Kidney glomerular epithelial cell (primary cell): Measurements from ENCODE around the gene IRAK3.
"Not testable (repeated sequence)": the region's sequence is repeated elsewhere in the genome, so short reads cannot be mapped to it uniquely, and the experiment has no call there.

Experiments used
- DNase-seq: peaks from one replicate; lab custom pipeline; 2025; lab: John Stamatoyannopoulos, UW

Gene IRAK3

DNA sequence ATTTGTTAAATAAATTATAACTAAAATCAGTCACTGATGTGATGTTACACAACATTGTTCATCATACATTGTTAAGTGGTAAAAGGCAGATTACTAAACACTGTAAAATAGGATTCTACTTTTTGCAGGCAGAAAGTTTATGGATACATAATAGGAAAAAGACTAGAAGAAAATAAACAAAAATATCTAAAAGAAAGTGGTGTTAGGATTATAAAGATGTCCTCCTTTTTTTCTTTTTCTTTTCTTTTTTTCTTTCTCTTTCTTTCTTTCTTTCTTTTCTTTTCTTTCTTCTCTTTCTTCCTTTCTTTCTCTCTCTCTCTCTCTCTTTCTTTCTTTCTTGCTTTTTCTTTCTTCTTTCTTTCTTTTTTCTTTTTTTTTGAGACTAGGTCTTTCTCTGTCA is 73.7 kb downstream of the IRAK3 start:
- DNase-seq = no peak

DNA sequence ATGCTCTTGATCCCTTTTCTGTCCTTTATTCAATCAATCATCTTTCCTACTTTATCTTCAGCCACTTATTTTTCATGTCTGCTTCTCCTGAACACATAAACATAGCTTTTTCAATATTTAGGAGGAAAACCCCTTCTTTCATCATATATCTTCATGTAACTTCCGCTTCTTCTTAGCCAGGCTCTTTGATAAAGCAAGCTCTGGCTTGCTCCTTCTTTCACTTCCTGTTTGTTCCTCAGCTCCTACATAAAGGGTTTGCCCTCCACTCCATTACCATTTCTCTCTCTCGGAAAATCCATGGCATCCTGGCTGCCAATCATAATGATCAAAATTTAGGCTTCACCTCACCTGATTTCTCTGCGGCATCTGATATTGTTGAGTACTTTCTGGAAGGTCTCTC is 79.5 kb downstream of the IRAK3 start:
- DNase-seq = no peak

DNA sequence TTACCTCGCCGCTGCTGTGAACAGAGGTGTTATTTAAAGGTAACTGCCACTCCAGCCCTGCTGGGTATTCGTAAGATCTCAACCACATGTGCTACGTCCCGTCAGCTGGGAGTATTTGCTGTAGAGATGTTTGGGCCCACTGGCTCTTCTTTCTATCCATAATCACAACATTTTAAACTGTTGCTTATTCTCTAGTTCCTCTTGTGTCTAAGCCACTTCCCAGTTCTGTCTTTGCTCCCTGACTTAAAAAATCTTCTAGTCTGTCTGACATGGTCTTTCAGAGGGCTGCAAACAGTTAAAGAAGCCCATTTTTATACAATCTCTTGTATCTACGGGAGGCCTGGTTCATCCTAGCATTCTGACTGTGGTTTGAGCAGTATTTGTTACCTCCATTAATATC is 80.1 kb downstream of the IRAK3 start:
- DNase-seq = no peak

DNA sequence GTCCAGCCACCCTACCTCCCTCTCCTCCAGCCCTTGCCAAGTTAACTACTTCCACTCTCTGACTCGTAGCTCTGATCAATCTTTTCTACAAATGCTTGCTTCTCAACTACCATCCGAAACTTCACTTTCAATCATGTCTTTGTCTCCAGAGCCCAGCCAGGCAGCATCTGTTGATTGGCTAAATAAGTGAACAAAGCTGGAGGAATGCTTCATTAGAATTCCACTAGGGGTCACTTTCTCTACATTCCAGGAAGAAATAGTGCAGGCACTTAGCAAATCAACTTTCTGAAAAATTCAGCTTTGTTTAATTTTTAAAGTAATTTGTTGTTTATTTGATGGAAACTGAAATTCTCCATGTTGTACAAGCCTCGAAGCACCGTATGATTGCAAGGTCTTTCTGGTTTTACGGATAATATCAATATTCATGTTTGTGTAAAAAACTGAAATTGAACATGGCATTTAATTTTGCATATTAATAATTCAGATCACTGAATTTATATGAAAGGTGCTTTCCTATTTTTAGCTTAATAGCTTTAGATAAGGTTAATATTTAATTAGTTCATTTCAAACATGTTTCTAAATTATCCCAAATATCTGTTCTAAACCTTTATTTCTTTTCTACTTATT is 80.9 kb downstream of the IRAK3 start:
- DNase-seq = peak; percentile 50

DNA sequence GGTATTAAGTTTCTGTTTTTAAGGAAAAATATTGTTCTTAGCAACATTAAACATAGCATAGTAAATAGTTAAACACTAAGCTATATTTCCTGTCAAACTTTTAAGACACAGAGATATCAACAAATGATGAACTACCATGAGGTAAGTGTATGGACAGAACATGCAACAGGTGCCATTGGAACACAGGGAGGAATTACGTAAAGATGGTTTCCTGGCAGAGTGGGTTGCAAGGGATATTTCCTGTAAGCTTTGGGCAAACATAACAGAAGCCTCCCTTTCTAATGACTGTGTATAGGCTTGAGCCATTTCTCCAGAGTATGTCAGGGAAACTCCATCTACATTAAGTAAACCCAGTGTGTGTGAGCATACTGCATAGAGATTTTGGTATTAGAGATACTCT is 81.6 kb downstream of the IRAK3 start:
- no peak for DNase-seq

DNA sequence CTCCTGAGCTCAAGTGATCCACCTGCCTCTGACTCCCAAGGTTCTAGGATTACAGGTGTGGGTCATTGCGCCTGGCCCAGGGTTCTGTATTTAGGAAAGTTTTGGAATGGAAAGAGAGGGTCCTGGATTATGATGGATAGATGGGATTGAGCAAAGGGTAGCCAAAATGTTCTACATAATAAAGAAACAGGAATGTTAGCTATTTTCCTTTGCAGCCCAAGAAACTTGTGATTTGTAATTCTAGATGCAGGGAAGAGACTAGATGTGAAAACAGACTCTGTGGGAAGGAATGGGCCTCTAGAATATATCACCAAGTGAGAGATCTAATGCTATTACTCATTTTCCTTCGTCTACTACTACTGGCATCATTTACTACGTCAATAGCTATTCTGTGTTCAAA is 83.6 kb downstream of the IRAK3 start:
- DNase-seq = no peak

DNA sequence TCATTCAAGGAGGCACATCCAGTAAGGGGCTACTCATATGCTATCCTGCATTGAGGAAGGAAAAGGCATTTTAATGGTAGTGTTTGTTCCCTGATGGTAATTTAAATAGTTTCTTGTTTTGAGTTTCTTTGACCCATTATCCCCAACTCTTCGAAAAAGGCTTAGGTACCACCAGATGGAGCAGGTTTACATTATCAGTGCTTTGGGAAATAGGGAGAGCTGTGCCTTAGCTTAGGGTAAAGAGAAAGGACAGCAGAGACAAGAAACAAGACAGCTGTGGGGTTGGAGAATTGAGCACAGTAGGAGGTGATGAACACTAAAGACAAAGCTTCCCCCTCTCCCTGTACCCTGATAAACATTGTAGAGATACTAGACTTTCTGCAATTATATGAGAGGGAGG is 84.1 kb downstream of the IRAK3 start:
- DNase-seq = no peak

DNA sequence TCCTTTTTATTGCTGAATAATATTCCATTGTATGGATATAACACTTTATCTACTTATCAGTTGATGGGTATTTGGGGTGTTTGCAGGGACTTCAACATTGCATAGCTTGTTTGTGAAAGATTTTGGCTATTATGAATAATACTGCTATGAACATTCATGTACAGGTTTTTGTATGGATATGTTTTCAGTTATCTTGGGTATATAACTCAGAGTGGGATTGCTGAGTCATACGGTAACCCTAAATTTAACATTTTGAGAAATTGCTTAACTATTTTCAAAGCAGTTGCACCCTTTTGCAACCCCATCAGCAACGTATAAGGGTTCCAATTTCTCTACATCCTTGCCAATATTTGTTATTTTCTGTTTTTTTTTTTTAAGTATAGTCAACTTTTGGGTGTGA is 86.0 kb downstream of the IRAK3 start:
- no peak for DNase-seq

DNA sequence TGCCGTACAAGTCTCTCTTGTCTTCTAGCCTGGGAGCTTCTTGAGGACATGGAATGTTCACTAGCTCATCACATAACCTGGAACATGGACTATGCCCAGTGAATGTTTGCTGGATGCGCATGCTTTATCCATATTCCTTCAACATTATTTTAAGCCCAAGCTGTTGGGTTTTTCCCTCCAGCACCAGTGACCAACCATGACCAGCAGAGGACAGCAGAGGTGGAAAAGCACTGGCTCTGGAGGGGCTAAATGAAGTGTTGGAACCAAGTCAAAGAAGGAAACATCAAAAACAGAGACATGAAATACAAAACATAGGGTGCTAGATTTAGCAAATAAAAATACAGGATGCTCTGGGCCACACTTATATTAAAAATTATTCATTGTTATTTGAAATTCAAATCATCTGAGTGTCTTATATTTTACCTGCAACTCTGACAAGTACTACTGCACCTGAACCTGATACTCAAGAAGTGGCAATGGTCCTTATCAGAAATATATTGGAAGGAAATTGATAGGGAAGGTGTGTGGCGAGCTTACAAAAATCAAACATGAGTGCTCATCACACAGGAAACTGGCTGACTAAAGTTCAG is 90.2 kb downstream of the IRAK3 start:
- no peak for DNase-seq

DNA sequence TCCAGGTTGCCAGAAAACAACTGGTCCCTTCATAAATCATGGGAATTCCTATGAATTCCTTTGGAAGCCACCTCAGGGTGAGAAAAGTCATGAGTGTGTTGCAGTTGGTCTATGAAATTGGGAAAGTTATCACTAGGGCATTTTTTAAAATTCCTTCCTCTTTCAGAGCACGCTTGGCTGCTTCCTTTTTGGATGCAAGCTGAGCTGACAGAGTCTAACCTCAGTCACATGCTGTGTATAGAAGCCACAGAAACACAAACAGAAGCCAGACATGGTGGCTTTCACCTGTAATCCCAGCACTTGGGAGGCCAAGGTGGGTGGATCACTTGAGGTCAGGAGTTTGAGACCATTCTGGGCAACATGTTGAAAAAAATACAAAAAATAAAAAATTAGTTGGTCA is 91.5 kb downstream of the IRAK3 start:
- DNase-seq = no peak

DNA sequence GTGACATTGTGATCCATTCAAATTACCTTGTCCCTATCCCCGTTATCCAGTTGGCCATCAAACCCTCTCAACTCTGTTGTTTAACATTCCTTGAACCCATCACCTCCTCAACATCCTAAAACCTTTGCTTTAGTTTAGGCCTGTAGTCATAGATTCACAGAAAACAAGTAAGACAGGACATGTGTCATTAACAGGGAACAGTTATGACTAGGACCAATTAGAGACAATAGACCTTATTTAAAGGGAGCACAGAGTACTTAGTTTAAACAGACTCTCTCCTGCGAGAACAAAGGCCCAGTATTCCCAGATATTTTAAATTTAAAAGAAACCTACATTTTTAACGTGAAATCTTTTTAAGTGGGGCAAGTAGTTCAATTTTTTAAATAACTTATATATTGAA is 93.2 kb downstream of the IRAK3 start:
- DNase-seq = no peak

DNA sequence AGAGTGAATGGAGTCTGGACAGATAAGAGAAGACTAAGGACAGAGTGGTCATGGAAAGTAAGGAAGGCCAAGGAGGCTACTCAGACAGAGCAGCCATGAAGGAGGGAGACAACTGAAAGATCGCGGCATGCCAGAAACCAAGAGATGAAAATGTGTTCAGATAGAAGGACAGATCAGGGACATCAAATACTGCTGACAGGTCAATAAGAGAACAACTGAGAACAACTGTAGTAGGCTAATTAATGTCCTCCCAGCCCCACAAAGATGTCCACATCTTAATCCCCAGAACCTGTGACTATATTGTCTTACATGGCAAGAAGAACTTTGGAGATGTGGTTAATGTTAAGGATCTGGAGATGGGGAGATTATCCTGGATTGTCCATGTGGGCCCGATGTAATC is 98.3 kb downstream of the IRAK3 start:
- no peak for DNase-seq

DNA sequence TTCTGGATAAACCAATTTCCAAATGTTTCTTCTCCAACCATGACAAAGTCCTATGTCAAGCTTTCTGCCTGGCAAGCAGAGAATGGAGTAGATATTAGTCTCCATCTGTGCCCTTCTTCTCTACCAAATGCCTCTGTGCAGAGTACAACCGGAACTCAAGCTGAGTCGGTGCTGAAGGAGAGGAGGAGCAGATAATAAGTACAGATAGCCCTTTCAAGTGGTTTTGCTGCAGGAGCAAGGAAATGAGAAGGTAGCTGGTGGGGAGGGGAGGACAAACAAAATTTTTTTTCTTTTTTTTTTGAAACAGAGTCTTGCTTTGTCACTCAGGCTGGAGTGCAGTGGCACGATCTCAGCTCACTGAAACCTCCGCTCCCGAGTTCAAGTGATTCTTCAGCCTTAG is 99.1 kb downstream of the IRAK3 start:
- DNase-seq = no peak

DNA sequence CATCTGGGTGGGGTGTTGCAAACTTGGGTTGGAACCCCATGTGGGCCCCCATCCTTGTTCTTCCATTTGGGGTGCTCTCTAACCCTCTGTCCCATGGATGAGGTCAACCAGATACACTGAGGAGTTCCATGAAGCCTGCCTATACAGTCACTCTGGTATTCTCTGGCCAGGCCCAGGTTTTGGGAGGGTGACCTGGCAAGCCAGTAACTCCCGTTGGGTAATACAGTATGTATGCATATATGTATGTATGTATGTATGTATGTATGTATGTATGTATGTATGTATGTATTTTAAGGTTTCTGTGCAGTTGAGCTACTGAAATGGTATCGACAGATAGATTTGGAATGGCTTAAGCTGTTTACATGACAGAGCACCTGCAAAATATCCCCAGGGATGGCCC is 100.5 kb downstream of the IRAK3 start:
- DNase-seq = no peak

DNA sequence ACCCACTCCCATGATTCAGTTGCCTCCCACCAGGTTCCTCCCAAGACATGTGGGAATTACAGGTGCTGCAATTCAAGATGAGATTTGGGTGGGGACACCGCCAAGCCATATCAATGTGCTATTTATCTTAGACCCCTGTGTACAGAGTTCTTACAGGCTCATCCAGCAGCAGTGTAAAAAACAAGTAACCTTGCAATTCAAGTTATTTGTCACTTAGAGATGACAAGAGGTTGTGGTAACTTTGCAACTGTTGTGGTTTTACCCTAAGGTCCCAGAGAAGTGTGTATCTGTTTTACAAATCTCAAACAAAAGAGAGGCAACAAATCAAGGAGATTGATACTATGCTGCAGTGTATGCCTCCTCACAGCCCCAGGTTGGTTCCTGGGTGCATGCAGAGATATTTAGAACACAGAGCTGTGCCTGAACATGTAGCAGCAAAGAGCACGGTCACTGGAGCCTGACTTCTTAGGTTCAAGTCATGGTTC is 101.7 kb downstream of the IRAK3 start:
- DNase-seq = no peak

DNA sequence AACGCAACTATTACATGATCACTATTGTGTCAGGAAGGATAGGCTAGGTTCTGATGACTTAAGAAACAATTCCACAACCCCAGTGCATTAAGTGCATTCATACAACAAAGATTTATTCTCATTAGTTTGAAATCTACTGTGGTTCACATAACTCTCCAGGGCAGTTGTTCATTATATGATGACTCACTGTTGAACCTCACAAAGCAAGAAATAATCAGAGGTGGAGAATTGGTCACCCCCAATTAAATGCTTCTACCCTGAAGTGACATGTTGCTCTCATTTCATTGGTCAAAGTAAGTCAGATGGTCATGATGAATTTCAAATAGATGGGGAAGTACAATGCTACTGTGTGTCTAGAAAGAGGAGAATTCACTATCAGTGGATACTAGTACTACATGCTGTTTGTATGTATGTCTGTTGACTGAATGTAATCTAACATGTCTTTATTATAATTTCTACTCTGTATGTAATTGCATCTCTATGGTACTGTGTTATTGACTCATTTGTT is 107.2 kb downstream of the IRAK3 start:
- peak; percentile 23 for DNase-seq

DNA sequence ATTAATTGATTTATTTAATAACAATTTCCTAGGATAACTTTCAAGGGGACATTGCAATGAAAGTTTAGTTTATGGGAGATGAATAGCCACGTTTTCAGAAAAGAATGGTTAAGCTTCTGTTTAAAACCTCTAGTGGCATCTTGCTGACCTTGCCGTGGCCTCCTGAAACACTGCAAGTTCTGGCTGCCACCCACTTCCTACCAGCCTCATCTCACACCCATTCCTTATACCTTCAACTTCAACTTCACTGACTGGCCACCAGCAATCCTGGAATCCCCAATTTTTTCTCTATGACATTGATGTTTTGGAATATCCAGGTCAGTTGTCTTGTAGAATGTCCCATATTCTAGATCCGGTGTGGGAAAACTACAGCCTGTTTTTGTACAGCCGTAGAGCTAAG is 108.1 kb downstream of the IRAK3 start:
- DNase-seq = no peak

DNA sequence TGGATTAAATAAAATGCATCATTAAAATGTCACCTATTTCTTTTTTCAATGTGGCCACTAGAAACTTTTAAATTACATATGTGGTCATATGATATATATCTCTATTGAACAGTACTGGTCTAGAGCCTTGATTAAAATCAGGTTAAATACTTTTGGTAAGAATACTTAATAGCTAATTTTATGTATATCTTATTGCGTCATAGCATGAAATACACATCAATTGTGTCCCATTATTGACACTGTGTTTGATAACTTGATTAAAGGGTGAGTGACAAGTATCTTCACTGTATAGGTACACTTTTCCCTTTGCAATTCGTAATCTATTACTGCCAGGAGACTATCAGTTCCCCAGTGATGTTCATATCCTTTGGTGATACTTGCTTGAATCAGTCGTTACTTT is 108.9 kb downstream of the IRAK3 start:
- no peak for DNase-seq

DNA sequence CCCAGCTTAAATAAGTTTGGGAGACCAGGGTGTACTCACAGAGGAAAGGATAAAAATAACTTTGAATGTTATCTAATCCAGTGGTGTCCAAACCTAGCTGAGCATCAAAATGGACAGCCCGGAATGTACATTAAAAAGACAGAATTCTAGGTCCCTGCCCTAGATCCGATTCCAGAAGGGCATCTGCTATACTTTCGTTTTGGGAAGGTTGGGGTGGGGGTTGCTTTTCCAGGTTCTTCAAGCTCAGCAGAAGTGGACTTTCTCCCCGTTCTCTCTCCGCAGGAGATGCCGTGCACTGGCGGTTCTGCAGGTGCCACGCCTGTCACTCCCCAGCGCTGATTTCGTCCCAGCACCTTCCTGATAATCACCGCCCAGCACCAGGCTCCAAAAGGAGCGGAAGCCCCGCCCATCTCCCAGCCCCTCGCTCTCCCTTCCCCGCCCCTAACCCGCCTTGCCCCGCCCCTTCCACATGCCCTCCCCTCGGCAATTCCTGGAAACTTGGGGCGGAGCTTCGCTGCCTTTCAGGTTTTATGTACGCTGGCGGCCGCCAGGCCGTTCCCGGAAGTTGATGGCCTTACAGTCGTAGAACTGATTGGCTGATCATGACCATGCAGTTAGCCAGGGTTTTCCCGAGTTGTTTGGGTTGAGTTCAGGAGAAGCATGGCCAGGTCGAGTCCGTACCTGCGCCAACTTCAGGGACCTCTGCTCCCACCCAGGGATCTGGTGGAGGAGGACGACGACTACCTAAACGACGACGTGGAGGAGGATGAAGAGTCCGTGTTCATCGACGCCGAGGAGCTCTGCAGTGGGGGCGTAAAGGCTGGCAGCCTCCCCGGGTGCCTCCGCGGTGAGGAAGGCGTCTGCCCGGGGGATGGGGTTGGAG is 113.2 kb downstream of the IRAK3 start, which contains the start of gene HELB:
Gene HELB, plus strand, starts transcription at position 550 of the 883 bp plus-strand sequence. Its CDS starts 111 bp downstream, at position 661.
- DNase-seq = peak; percentile 95

DNA sequence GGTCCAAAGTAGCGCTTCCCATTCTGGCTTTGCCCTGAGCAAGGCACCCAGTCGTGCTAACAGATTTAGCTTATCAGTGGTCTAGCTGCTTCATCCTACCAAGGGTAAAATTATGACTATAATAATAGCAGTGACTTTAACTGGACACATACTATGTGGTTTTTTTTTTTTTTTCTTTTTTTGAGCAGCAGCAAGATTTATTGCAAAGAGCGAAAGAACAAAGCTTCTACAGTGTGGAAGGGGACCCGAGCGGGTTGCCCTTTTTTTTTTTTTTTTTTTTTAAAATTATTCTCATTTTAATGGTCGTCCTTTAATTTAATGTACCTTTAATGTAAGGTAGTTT is 113.8 kb downstream of the IRAK3 start:
- DNase-seq = no peak

DNA sequence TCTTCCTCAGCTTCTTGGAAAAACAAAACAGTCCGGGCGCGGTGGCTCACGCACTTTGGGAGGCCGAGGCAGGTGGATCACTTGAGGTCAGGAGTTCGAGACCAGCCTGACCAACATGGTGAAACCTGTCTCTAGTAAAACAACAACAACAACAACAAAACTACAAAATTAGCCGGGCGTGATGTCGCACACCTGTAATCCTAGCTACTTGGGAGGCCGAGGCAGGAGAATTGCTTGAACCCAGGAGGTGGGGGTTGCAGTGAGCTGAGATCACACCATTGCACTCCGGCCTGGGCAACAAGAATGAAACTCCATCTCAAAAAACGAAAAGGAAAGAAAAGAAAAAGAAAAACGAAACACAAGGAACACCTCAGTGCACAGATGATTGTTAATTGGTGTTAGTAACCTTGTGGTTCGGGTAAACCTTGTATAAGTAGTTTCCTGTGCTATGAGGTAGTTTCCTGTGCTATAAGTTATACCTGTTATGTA is 114.3 kb downstream of the IRAK3 start:
- not testable (repeated sequence) for DNase-seq
